WTC11 (cell line): Measurements from ENCODE around the gene BTBD10. TPM values are rescaled to one million over a fixed set of nuclear protein-coding genes. Genes with fewer than 3 reads are reported as not detected.
A peak's percentile ranks its signal among the peaks of the same experiment; 100 is the strongest.

Experiments used
- ATAC-seq: fragments of 200-7000 bp; cut with Tn5 transposase; 2 replicates; pipeline ENCODE4 v1.10.0; 2021; ENCODE audit warnings: mild to moderate bottlenecking, moderate library complexity
- CTCF ChIA-PET: fragments of 300-600 bp; sonication (Branson Sonifier 250); formaldehyde crosslinking; loops from one replicate; lab custom pipeline; 2021; ENCODE audit warnings: antibody characterized with exemption; lab: Charles Lee
- POLR2A ChIA-PET: fragments of 350-600 bp; sonication (Branson Sonifier 250); formaldehyde crosslinking; loops from one replicate; lab custom pipeline; 2021; ENCODE audit warnings: antibody characterized with exemption; lab: Charles Lee
- DNase-seq: peaks from one replicate; pipeline ENCODE4 v3.0.0; 2021; ENCODE audit warnings: low spot score
- H3K27ac Mint-ChIP-seq: 2 replicates; pipeline ENCODE4 v1.8.0; 2021; ENCODE audit warnings: mixed read lengths
- H3K27me3 Mint-ChIP-seq: 2 replicates; pipeline ENCODE4 v1.8.0; 2021; ENCODE audit warnings: low read depth, mild to moderate bottlenecking, moderate library complexity, mixed read lengths
- H3K36me3 Mint-ChIP-seq: 2 replicates; pipeline ENCODE4 v1.8.0; 2021; ENCODE audit warnings: mixed read lengths
- H3K4me1 Mint-ChIP-seq: 2 replicates; pipeline ENCODE4 v1.8.0; 2022; ENCODE audit warnings: mixed read lengths
- H3K4me3 Mint-ChIP-seq: 2 replicates; pipeline ENCODE4 v1.8.0; 2021; ENCODE audit warnings: mild to moderate bottlenecking, moderate library complexity, mixed read lengths
- H3K9me3 Mint-ChIP-seq: 2 replicates; pipeline ENCODE4 v1.8.0; 2021; ENCODE audit warnings: mixed read lengths
- AFF4 ChIP-seq: sonication (generic); formaldehyde crosslinking; IDR thresholded peaks from 2 replicates; pipeline ENCODE4 v1.8.1; 2023; ENCODE audit warnings: mild to moderate bottlenecking, missing genetic modification reagents, borderline replicate concordance
- AR ChIP-seq: fragments of 250-450 bp; sonication (Bioruptor Pico); IDR thresholded peaks from 2 replicates; pipeline ENCODE4 v1.9.0; 2021; ENCODE audit warnings: mild to moderate bottlenecking
- JAZF1 ChIP-seq: fragments of 250-450 bp; sonication (Bioruptor Pico); IDR thresholded peaks from 2 replicates; pipeline ENCODE4 v1.9.0; 2021; ENCODE audit warnings: moderate library complexity, mild to moderate bottlenecking, inconsistent platforms
- KAT7 ChIP-seq: sonication (generic); formaldehyde crosslinking; IDR thresholded peaks from 2 replicates; pipeline ENCODE4 v1.8.1; 2023; ENCODE audit warnings: missing genetic modification reagents, mild to moderate bottlenecking, borderline replicate concordance
- NR1H2 ChIP-seq: sonication (generic); formaldehyde crosslinking; IDR thresholded peaks from 2 replicates; pipeline ENCODE4 v1.9.0; 2021; ENCODE audit warnings: mild to moderate bottlenecking, moderate library complexity, missing genetic modification reagents
- OVOL2 ChIP-seq: fragments of 250-450 bp; sonication (Bioruptor Pico); IDR thresholded peaks from 2 replicates; pipeline ENCODE4 v1.9.0; 2021; ENCODE audit warnings: mild to moderate bottlenecking, borderline replicate concordance
- PRRX2 ChIP-seq: fragments of 250-450 bp; sonication (Bioruptor Pico); IDR thresholded peaks from 2 replicates; pipeline ENCODE4 v1.8.0; 2021; ENCODE audit warnings: mild to moderate bottlenecking
- SMAD4 ChIP-seq: sonication (generic); formaldehyde crosslinking; IDR thresholded peaks from 2 replicates; pipeline ENCODE4 v1.8.0; 2022; ENCODE audit warnings: mild to moderate bottlenecking, missing genetic modification reagents
- TCF7 ChIP-seq: sonication (generic); formaldehyde crosslinking; IDR thresholded peaks from 2 replicates; pipeline ENCODE4 v1.8.0; 2022; ENCODE audit warnings: mild to moderate bottlenecking, low read depth, missing genetic modification reagents, moderate library complexity
- ZMAT4 ChIP-seq: fragments of 250-450 bp; sonication (Bioruptor Pico); IDR thresholded peaks from 2 replicates; pipeline ENCODE4 v1.9.0; 2021; ENCODE audit warnings: mild to moderate bottlenecking
- ZNF121 ChIP-seq: sonication (generic); formaldehyde crosslinking; IDR thresholded peaks from 2 replicates; pipeline ENCODE4 v1.8.0; 2023; ENCODE audit warnings: missing genetic modification reagents
- ZNF317 ChIP-seq: sonication (generic); formaldehyde crosslinking; IDR thresholded peaks from 2 replicates; pipeline ENCODE4 v1.8.1; 2023; ENCODE audit warnings: low read depth, mild to moderate bottlenecking, moderate library complexity, missing genetic modification reagents, borderline replicate concordance
- total RNA-seq: library from RNA; stranded (reverse); gene quantifications from 3 replicates; pipeline ENCODE4 v1.2.3, GENCODE V29; 2021
- TF ChIP-seq, protein P1 (sequence below): sonication (generic); formaldehyde crosslinking; IDR thresholded peaks from 2 replicates; pipeline ENCODE4 v1.8.1; 2023; ENCODE audit warnings: mild to moderate bottlenecking, missing genetic modification reagents
- TF ChIP-seq, protein P2 (sequence below): sonication (generic); formaldehyde crosslinking; IDR thresholded peaks from 2 replicates; pipeline ENCODE4 v1.8.1; 2023; ENCODE audit warnings: mild to moderate bottlenecking, missing genetic modification reagents
- TF ChIP-seq, protein P3 (sequence below): sonication (generic); formaldehyde crosslinking; IDR thresholded peaks from 2 replicates; pipeline ENCODE4 v1.8.1; 2023; ENCODE audit warnings: mild to moderate bottlenecking, missing genetic modification reagents, moderate library complexity

Gene BTBD10
- total RNA-seq, 1 experiment from 2014 or later, result 19.4 TPM

GRCh38 chr11:13366266-13367026 is 96.6 kb downstream of the BTBD10 start:
- Mint-ChIP-seq H3K9me3 (no peaks in the 10 kb centered on the region), H3K27me3 (no peaks in the 10 kb centered on the region), H3K36me3 (no peaks in the 10 kb centered on the region), H3K4me3 (no peak overlapping the region), H3K4me1 (no peaks in the 10 kb centered on the region), H3K27ac (no peak overlapping the region)
- no peak for TF ChIP-seq TCF7 (CRISPR knock-in tag)
- no peak for TF ChIP-seq ZNF121 (CRISPR knock-in tag)
- TF ChIP-seq OVOL2 (CRISPR knock-in tag), result no peak
- TF ChIP-seq AFF4 (CRISPR knock-in tag), result no peak
- no peak for TF ChIP-seq AR (CRISPR knock-in tag)
- no peak for TF ChIP-seq SMAD4 (CRISPR knock-in tag)
- TF ChIP-seq, protein P1, sequence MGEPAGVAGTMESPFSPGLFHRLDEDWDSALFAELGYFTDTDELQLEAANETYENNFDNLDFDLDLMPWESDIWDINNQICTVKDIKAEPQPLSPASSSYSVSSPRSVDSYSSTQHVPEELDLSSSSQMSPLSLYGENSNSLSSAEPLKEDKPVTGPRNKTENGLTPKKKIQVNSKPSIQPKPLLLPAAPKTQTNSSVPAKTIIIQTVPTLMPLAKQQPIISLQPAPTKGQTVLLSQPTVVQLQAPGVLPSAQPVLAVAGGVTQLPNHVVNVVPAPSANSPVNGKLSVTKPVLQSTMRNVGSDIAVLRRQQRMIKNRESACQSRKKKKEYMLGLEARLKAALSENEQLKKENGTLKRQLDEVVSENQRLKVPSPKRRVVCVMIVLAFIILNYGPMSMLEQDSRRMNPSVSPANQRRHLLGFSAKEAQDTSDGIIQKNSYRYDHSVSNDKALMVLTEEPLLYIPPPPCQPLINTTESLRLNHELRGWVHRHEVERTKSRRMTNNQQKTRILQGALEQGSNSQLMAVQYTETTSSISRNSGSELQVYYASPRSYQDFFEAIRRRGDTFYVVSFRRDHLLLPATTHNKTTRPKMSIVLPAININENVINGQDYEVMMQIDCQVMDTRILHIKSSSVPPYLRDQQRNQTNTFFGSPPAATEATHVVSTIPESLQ (CRISPR knock-in tag), result no peak
- no peak for TF ChIP-seq ZNF317 (CRISPR knock-in tag)
- no peak for TF ChIP-seq PRRX2 (CRISPR knock-in tag)
- TF ChIP-seq KAT7 (CRISPR knock-in tag), result no peak
- TF ChIP-seq, protein P2, sequence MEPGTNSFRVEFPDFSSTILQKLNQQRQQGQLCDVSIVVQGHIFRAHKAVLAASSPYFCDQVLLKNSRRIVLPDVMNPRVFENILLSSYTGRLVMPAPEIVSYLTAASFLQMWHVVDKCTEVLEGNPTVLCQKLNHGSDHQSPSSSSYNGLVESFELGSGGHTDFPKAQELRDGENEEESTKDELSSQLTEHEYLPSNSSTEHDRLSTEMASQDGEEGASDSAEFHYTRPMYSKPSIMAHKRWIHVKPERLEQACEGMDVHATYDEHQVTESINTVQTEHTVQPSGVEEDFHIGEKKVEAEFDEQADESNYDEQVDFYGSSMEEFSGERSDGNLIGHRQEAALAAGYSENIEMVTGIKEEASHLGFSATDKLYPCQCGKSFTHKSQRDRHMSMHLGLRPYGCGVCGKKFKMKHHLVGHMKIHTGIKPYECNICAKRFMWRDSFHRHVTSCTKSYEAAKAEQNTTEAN (CRISPR knock-in tag), result no peak
- no peak for TF ChIP-seq NR1H2 (CRISPR knock-in tag)
- ChIA-PET CTCF (interaction anchor here (0.5 to 1.4 kb wide), 3 partner anchors 10 to 696 kb away, joined by 3 to 4 read pairs (median 3); no protein-coding TSS in a partner anchor), POLR2A (no interaction called here)
- DNase-seq (no peak), ATAC-seq (no peak)

GRCh38 chr11:13364388-13364787 is 98.6 kb downstream of the BTBD10 start:
- H3K4me1 Mint-ChIP-seq, result no peaks in the 10 kb centered on the region
- H3K36me3 Mint-ChIP-seq, result no peaks in the 10 kb centered on the region
- DNase-seq, result no peak
- ATAC-seq, result peak; percentile 30; the same call in 1 of the 2 replicates
- no peak overlapping the region for H3K27ac Mint-ChIP-seq
- TF ChIP-seq JAZF1 (CRISPR knock-in tag) (no peak), ZMAT4 (CRISPR knock-in tag) (no peak)
- TF ChIP-seq, protein P3, sequence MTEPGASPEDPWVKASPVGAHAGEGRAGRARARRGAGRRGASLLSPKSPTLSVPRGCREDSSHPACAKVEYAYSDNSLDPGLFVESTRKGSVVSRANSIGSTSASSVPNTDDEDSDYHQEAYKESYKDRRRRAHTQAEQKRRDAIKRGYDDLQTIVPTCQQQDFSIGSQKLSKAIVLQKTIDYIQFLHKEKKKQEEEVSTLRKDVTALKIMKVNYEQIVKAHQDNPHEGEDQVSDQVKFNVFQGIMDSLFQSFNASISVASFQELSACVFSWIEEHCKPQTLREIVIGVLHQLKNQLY (CRISPR knock-in tag), result no peak
- H3K4me3 Mint-ChIP-seq, result no peak overlapping the region
- H3K27me3 Mint-ChIP-seq, result no peaks in the 10 kb centered on the region
- ChIA-PET POLR2A (no interaction called here), CTCF (interaction anchor here (0.7 kb wide), 1 partner anchor 143 kb away, joined by 4 read pairs; no protein-coding TSS in a partner anchor)
- no peaks in the 10 kb centered on the region for H3K9me3 Mint-ChIP-seq
